Activated CD8-positive, alpha-beta memory T cell treated with anti-CD3 and anti-CD28 coated beads for 4 hours (primary cell): ENCODE data around the gene SLC38A1.
A peak's percentile ranks its signal among the peaks of the same experiment; 100 is the strongest.

Experiments used
- DNase-seq, 2 donors: peaks; one replicate each; pipeline ENCODE4 v3.0.0-alpha.2; 2020; ENCODE audit warnings: low read depth in 2 of 2

The SLC38A1 gene

GRCh38 chr12:46233423-46233822 is 35.4 kb downstream of the SLC38A1 start:
- DNase-seq, result no peak

GRCh38 chr12:46230983-46231382 is 37.9 kb downstream of the SLC38A1 start:
- DNase-seq, result no peak

DNA sequence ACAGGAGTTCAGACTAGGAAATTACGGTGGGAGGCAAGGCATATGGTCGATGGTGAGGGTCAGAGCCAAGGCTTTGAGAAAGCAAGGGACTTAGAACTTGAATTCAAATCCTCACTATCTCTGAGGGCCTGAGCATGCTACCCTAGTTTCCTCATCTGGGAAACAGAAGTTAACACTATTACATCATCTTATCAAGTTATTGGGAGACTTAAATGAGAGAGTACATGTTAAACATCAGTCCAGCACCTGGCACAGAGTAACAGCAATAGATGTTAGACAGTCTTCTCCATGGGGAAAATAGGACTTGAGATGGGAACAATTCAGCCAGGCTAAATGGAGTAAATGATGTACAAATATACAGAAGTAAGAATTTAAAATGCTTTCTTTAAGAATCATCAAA is 38.5 kb downstream of the SLC38A1 start:
- DNase-seq, result no peak

- no peak for DNase-seq
Measured at GRCh38 chr12:46227616-46228015, 41.2 kb downstream of the SLC38A1 start.

- no peak for DNase-seq
Measured at GRCh38 chr12:46224386-46224785, 44.5 kb downstream of the SLC38A1 start.

DNA sequence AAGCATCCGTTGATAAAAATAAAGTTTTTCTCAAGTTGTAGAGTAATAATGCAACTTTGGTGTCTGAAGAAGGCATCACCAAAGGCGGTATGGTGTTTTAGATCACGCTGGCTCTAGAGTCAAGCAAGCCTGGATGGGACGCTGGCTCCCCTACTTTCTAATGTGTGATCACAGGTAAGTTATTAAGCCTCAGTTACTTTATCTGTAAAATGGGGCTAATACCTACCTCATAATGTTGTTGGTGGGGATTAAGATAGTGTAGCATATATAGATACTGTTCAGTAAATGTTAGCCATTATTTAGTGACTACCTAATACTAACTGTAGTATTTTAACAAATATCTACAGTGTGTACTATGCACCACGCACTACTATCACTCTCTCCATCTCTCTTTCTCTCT is 45.8 kb downstream of the SLC38A1 start:
- DNase-seq, result no peak

DNA sequence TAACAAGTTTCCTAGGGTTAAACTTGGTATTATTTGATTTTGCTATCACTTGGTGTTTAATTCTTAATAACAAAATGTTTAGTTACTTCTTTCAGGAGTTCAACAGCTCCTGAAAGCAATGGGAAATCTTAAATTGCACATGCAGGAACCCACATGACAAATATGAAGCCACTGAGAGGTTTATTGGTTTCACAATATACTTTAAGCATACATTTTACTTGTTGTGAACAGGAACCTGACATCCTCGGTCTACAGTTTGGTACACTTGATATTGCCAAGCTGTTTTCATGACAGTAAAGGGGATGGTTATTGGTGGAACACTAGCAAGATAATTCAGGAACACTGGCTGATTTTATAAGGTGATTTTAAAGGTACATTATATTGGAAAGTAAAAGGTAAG is 46.2 kb downstream of the SLC38A1 start:
- DNase-seq, result no peak

DNA sequence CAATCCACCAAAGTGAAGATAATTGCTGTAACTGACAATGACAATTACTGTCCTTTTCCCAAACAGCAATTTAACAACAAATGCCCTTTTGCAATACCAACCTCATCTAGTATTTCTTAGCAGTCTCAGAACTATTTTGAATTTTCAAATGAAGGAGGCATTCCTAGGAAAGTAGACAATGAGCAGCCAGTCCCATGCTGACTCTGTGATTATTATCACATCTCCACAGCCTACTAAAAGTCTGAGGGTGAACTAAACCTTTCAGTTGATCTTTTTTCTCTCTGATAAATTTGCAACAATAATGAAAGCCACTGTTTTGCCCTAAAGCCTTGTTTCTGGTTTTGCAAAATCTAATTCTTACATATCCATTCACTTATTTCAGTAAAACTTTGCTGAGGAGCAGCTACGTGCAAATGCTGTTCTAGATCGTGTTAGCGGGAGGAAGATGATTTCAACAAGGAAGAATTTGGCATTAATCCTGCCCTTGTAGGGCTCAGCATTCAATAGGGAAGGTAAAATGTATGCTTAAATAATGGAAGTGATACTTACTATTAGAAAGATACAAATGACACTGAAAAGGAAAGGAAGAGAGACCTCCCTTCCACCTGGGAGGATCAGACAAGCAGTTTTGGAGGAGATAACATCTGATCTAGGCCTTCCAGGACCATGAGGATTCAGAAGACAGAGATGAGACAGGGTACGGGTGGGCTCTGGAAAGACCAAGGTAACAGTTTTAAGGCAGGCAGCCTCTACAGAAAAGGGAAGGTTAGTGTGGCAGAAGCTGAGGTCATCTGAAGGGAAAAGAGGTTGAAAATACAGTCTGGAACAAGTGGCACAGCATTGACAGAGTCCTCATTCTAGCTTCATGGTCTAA is 47.4 kb downstream of the SLC38A1 start:
- DNase-seq, result no peak

- DNase-seq, result peak; percentile 30 to 72
Measured at GRCh38 chr12:46219877-46220655, 48.8 kb downstream of the SLC38A1 start.

DNA sequence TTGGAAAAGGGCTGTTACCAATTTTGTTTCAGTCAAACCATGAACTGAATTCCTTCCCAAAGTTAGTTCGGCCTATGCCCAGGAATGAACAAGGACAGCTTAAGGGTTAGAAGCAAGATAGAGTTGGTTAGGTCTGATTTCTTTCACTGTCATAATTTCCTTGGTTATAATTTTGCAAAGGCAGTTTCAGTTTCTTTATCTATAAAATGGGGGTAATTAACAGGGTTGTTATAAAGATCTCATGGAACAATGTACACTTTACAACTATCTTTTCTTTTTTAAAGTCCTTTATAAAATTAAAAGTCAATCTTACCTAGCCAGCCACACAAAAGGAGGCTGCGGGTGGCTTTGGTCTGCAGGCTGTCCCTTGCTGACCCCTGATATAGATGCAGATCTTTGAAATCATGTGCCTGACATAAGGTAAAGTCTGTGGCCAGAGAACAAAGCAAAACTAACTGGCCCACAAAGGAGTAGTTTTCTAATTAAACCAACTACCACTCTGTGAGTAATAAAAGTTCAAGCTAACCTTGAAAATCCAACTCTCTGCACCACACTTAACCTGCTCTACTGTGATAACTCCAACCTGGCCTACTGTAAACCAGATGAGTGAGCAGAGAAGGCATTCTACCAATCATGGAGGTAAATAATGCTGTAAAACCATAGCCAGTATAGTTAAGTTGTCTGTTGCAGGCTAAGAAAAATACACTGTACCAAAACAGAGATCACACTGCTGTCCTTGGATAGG is 49.5 kb downstream of the SLC38A1 start:
- no peak for DNase-seq

- no peak for DNase-seq
Measured at GRCh38 chr12:46218322-46219095, 50.3 kb downstream of the SLC38A1 start.

- peak; percentile 40 to 44 for DNase-seq
Measured at GRCh38 chr12:46217541-46218321, 51.1 kb downstream of the SLC38A1 start.

GRCh38 chr12:46214668-46215436 is 54.0 kb downstream of the SLC38A1 start:
- DNase-seq, result peak; percentile 63 to 78

GRCh38 chr12:46212108-46212982 is 56.5 kb downstream of the SLC38A1 start:
- no peak for DNase-seq

DNA sequence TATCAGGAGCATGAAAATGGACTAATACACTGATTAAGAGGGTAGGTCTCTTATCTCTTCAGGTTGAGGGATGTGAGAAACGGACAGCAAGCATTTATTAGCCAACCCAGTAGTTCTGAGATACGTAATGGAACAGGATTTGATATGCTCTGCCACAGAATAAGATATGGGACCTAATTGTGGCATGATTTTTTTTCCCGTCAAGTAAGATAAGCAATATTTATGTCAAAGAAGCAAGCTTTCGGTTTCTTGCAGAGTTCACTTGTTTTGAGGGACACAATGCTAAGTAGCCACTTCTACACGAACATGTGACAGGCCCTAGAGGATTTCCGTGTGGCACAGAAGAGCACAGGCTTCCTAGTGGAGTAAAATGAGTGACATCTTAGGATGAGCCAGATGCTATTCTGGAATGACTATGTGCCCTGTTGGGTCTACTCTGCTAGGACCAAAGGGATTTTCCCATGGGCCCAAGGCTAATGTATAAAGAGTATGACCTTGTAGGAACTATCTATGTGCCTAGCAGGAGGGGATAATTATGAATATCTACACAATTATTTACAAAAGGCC is 57.9 kb downstream of the SLC38A1 start:
- DNase-seq, result no peak

GRCh38 chr12:46209914-46210872 is 58.6 kb downstream of the SLC38A1 start:
- DNase-seq, result peak; percentile 39 to 62

- no peak for DNase-seq
Measured at GRCh38 chr12:46209170-46209569, 59.7 kb downstream of the SLC38A1 start.
